CD4-positive, CD25-positive, alpha-beta regulatory T cell (primary cell): ENCODE measurements around the gene AGAP1. TPM values are rescaled to one million over a fixed set of nuclear protein-coding genes. Genes with fewer than 3 reads are reported as not detected.

Experiments
- ATAC-seq, 2 donors: fragments of 150-1000 bp; cut with Tn5 transposase; one replicate each; pipeline ENCODE4 v1.10.0; 2021; ENCODE audit warnings: low read depth in 2 of 2, moderate number of reproducible peaks in 2 of 2, moderate library complexity in 1 of 2
- DNase-seq, 3 donors: peaks; one replicate each; pipeline versions ENCODE4 v3.0.0 to v3.0.0-alpha.2; 2012 to 2022; ENCODE audit warnings: mixed read lengths in 1 of 3
- H3K27ac ChIP-seq: one replicate; pipeline ENCODE4 v1.7.0; 2013; ENCODE audit warnings: mild to moderate bottlenecking, low read length; ENCODE audit not compliant: insufficient read depth, poor library complexity, severe bottlenecking
- H3K27me3 ChIP-seq: one replicate; pipeline ENCODE4 v1.7.0; 2013; ENCODE audit warnings: low read length; ENCODE audit not compliant: control insufficient read depth, insufficient read depth
- H3K36me3 ChIP-seq: one replicate; pipeline ENCODE4 v1.7.0; 2013; ENCODE audit warnings: mild to moderate bottlenecking, low read length, moderate library complexity; ENCODE audit not compliant: control insufficient read depth, insufficient read depth
- H3K4me1 ChIP-seq: 2 replicates; pipeline ENCODE4 v1.7.0; 2013; ENCODE audit warnings: mild to moderate bottlenecking, low read length; ENCODE audit not compliant: insufficient read depth, control insufficient read depth, poor library complexity, severe bottlenecking
- H3K4me3 ChIP-seq: one replicate; pipeline ENCODE4 v1.7.0; 2013; ENCODE audit warnings: low read depth, mild to moderate bottlenecking, low read length, moderate library complexity
- H3K9me3 ChIP-seq, 2 experiments: 1 replicate in 1 of 2; 2 replicates in 1 of 2; pipeline ENCODE4 v1.7.0; 2013; ENCODE audit warnings: low read length in 2 of 2, mild to moderate bottlenecking in 1 of 2, moderate library complexity in 1 of 2; ENCODE audit not compliant: control insufficient read depth in 2 of 2
- H3K27ac Mint-ChIP-seq, 3 donors: one replicate each; pipeline ENCODE4 v1.8.0; 2020 to 2022; ENCODE audit warnings: mild to moderate bottlenecking in 3 of 3, mixed read lengths in 3 of 3, moderate library complexity in 2 of 3
- H3K27me3 Mint-ChIP-seq: one replicate; pipeline ENCODE4 v1.8.0; 2022; ENCODE audit warnings: mild to moderate bottlenecking, mixed read lengths
- H3K36me3 Mint-ChIP-seq: one replicate; pipeline ENCODE4 v1.8.0; 2020; ENCODE audit warnings: mixed read lengths
- H3K4me1 Mint-ChIP-seq, 4 donors: one replicate each; pipeline ENCODE4 v1.8.0; 2020 to 2022; ENCODE audit warnings: mixed read lengths in 4 of 4, mild to moderate bottlenecking in 1 of 4
- H3K4me3 Mint-ChIP-seq, 4 donors: one replicate each; pipeline ENCODE4 v1.8.0; 2020 to 2022; ENCODE audit warnings: mild to moderate bottlenecking in 4 of 4, mixed read lengths in 4 of 4, moderate library complexity in 3 of 4
- H3K9me3 Mint-ChIP-seq, 7 donors: one replicate each; pipeline ENCODE4 v1.8.0; 2020 to 2022; ENCODE audit warnings: mixed read lengths in 7 of 7, mild to moderate bottlenecking in 3 of 7, moderate library complexity in 2 of 7
- polyA plus RNA-seq, 4 donors: library from polyadenylated mRNA; unstranded; fragments of 300-500 nt; fragmentation: Illumina TruSeq; gene quantifications; one replicate each; pipeline ENCODE4 v1.2.3, GENCODE V29; 2021
- total RNA-seq: library from RNA; stranded (reverse); gene quantifications from one replicate; pipeline ENCODE4 v1.2.3, GENCODE V29; 2022

The AGAP1 gene
- total and polyA plus RNA-seq, 5 donors from 2014 or later = 0.99 TPM; not detected in 4

DNA sequence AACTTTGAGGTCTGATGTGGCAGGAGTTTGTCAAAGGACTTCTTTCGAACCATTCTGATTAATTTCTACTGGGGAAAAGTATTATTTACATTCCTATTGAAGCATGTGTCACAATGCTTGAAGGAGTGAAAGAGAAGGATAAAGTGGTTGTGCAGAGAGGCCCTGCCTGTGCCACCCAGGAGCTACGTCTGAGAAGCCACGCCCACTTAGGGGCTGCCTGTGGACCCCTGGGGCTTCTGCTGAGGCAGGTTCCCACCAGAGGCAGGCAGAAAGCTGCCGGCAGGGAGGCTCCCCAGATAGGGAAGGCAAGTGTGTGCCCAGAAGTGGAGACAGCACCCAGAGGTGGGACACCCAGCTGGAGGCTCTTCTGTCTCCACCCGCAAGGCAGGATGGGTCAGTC, 627.0 kb downstream of the AGAP1 start:
- no peak overlapping the region for H3K27ac ChIP-seq
- H3K9me3 ChIP-seq = no peaks in the 10 kb centered on the region
- ATAC-seq (no peak), DNase-seq (no peak)
- Mint-ChIP-seq H3K9me3 (peaks cover 0 to 2% (median 0%) of the 10 kb centered on the region in 7 donors), H3K36me3 (no peaks in the 10 kb centered on the region), H3K4me1 (no peaks in the 10 kb centered on the region), H3K27ac (no peak overlapping the region), H3K27me3 (no peaks in the 10 kb centered on the region), H3K4me3 (no peak overlapping the region)
- no peaks in the 10 kb centered on the region for H3K4me1 ChIP-seq
- no peak overlapping the region for H3K4me3 ChIP-seq
- H3K36me3 ChIP-seq = no peaks in the 10 kb centered on the region
- H3K27me3 ChIP-seq = no peaks in the 10 kb centered on the region

DNA sequence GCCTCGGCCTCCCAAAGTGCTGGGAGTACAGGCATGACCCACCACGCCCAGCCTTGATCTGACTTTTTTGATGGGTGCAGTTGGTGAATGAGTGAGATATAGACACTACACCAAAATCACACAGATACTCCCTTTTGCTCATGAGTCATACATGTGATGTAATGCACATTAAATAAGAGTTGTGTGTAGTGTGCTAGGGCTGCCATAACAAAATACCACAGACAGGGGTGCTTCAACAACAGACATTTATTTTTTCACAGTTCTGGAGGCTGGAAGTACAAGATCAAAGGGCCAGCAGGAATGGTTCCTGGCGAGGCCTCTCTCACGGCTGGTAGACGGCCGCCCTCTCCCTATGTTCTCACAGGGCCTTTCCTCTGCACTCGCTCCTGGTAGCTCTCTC, 627.7 kb downstream of the AGAP1 start:
- H3K4me3 ChIP-seq = no peak overlapping the region
- Mint-ChIP-seq H3K27ac (no peak overlapping the region), H3K27me3 (no peaks in the 10 kb centered on the region), H3K36me3 (no peaks in the 10 kb centered on the region), H3K9me3 (peaks cover 0 to 2% (median 0%) of the 10 kb centered on the region in 7 donors), H3K4me3 (no peak overlapping the region), H3K4me1 (no peaks in the 10 kb centered on the region)
- ATAC-seq (no peak), DNase-seq (no peak)
- no peaks in the 10 kb centered on the region for H3K9me3 ChIP-seq
- H3K27ac ChIP-seq = no peak overlapping the region
- H3K36me3 ChIP-seq = no peaks in the 10 kb centered on the region
- no peaks in the 10 kb centered on the region for H3K4me1 ChIP-seq
- no peaks in the 10 kb centered on the region for H3K27me3 ChIP-seq

DNA sequence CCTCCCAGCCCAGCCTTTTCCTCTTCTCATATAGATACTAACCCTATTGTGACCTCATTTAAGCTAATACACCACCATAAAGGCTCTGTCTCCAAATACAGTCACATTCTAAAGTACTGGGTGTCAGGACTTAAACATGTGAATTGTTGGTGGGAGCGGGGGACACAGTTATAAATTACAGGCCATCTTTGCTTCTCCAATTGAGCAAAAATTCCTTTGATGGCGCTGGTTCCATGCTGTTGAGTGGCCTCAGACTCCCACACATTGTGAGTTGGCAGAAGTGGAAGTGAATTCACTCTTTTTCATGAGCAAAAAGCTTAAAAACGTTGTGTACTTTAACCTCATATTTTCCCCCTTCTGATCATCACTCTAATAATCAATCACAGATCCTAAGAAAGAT, 628.4 kb downstream of the AGAP1 start:
- Mint-ChIP-seq H3K36me3 (no peaks in the 10 kb centered on the region), H3K27ac (no peak overlapping the region), H3K4me3 (no peak overlapping the region), H3K9me3 (peaks cover 0 to 2% (median 0%) of the 10 kb centered on the region in 7 donors), H3K4me1 (no peaks in the 10 kb centered on the region), H3K27me3 (no peaks in the 10 kb centered on the region)
- no peak overlapping the region for H3K27ac ChIP-seq
- ATAC-seq (no peak), DNase-seq (no peak)
- no peaks in the 10 kb centered on the region for H3K9me3 ChIP-seq
- no peaks in the 10 kb centered on the region for H3K4me1 ChIP-seq
- no peak overlapping the region for H3K4me3 ChIP-seq
- H3K36me3 ChIP-seq = no peaks in the 10 kb centered on the region
- no peaks in the 10 kb centered on the region for H3K27me3 ChIP-seq

DNA sequence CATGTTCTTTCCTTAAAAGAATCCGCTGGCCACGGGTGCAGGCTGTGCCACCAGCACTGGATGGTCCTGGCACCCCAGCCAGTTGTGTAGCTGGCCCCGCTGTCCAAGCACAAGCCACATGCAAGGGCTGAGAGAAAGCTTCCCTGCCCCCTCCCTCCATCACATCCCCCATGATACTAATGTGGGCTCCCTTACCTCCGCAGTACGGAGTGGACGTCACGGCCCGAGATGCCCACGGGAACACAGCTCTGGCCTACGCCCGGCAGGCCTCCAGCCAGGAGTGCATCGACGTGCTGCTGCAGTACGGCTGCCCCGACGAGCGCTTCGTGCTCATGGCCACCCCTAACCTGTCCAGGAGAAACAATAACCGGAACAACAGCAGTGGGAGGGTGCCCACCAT, 629.9 kb downstream of the AGAP1 start:
- no peaks in the 10 kb centered on the region for H3K36me3 ChIP-seq
- Mint-ChIP-seq H3K4me3 (no peak overlapping the region), H3K9me3 (peaks cover 0 to 2% (median 0%) of the 10 kb centered on the region in 7 donors), H3K36me3 (no peaks in the 10 kb centered on the region), H3K27me3 (no peaks in the 10 kb centered on the region), H3K27ac (no peak overlapping the region), H3K4me1 (no peaks in the 10 kb centered on the region)
- no peak overlapping the region for H3K27ac ChIP-seq
- H3K9me3 ChIP-seq = no peaks in the 10 kb centered on the region
- DNase-seq (no peak), ATAC-seq (no peak)
- H3K4me3 ChIP-seq = no peak overlapping the region
- H3K4me1 ChIP-seq = no peaks in the 10 kb centered on the region
- no peaks in the 10 kb centered on the region for H3K27me3 ChIP-seq

DNA sequence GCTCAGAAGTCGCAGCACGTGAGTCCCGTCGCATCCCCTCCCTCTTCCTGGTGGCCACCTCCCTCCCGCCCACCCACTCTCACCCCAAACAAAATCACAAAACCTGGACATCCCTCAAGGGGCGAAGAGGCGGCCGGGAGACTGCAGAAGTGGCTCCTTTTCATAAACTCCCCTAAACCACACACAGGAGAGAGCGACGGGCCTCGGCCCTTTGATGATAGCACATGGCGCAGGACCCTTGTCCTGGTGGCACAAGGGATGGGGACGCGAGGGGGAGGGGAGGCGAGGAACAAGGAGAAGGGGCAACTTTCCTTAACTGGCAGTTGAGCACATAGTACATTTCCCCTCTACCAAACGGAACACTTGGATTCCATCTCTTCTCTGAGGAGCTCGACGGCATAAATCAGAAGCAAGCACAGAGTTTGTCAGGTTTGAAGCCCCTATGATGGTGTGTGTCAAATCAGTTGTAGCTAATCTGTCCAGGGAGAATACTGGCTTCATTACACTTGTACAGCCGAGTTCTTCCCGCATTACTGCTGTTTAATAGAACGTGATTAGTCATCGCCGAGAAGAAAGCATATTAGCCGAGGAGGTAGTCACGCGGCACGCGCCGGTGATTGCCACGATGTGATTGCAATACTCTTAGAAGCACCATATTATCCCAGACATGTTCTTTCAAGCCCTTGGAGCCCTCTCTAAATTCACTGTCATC, 630.5 kb downstream of the AGAP1 start:
- no peaks in the 10 kb centered on the region for H3K27me3 ChIP-seq
- H3K4me3 ChIP-seq = no peak overlapping the region
- no peaks in the 10 kb centered on the region for H3K36me3 ChIP-seq
- no peaks in the 10 kb centered on the region for H3K9me3 ChIP-seq
- H3K4me1 Mint-ChIP-seq = no peaks in the 10 kb centered on the region
- no peaks in the 10 kb centered on the region for H3K4me1 ChIP-seq
- no peak for ATAC-seq
- DNase-seq = no peak
- no peak overlapping the region for H3K27ac ChIP-seq
- no peak overlapping the region for H3K4me3 Mint-ChIP-seq
- H3K27me3 Mint-ChIP-seq = no peaks in the 10 kb centered on the region
- no peaks in the 10 kb centered on the region for H3K36me3 Mint-ChIP-seq
- H3K9me3 Mint-ChIP-seq = no peaks in the 10 kb centered on the region
- no peak overlapping the region for H3K27ac Mint-ChIP-seq

DNA sequence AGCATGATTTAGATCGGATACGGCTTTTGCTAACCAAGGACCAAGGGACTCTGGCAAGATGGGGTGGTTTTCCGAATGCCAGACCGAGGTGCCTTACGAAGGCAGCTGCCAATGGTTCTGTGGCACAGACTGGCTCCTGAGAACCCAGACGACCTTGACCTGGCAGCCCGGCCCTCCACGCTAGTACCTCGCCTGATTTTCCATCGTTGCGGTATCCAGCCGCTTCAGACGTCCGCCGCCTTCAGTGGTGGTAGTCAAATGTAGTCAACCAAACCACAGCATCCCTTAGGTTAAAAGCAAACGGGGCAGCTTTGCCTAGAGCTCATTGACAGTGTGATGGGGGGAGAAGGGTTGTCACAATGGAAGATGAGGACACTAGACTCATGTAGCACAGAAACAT, 631.7 kb downstream of the AGAP1 start:
- no peak overlapping the region for H3K4me3 ChIP-seq
- no peaks in the 10 kb centered on the region for H3K9me3 ChIP-seq
- DNase-seq (no peak), ATAC-seq (no peak)
- H3K27me3 ChIP-seq = no peaks in the 10 kb centered on the region
- H3K36me3 Mint-ChIP-seq = no peaks in the 10 kb centered on the region
- H3K27ac Mint-ChIP-seq = no peak overlapping the region
- no peak overlapping the region for H3K4me3 Mint-ChIP-seq
- H3K9me3 Mint-ChIP-seq = no peaks in the 10 kb centered on the region
- no peaks in the 10 kb centered on the region for H3K27me3 Mint-ChIP-seq
- H3K36me3 ChIP-seq = no peaks in the 10 kb centered on the region
- H3K4me1 ChIP-seq = no peaks in the 10 kb centered on the region
- H3K27ac ChIP-seq = no peak overlapping the region
- no peaks in the 10 kb centered on the region for H3K4me1 Mint-ChIP-seq

DNA sequence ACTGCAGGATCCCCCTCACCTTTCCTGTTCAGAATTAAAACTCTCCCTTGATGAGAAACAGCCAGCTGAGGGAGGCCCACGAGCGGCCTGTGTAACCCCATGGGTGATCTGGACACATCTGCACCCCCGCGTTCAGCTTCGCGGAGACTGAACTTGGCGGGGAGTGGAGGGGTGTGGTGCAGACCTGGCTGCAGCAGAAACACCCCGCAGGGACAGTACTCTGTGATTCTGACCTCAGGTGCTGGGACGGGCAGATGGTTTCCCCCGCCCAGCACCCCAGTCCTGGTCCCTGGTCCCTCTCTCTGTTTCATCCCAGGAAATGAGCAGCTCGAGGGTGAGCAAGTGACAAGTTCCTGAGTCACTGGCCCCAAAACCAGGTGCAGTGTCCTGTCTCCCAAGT, 633.2 kb downstream of the AGAP1 start:
- H3K4me1 ChIP-seq = no peaks in the 10 kb centered on the region
- Mint-ChIP-seq H3K4me1 (no peaks in the 10 kb centered on the region), H3K27ac (no peak overlapping the region), H3K36me3 (no peaks in the 10 kb centered on the region), H3K27me3 (no peaks in the 10 kb centered on the region), H3K9me3 (no peaks in the 10 kb centered on the region), H3K4me3 (no peak overlapping the region)
- H3K4me3 ChIP-seq = no peak overlapping the region
- H3K36me3 ChIP-seq = no peaks in the 10 kb centered on the region
- no peak overlapping the region for H3K27ac ChIP-seq
- no peaks in the 10 kb centered on the region for H3K27me3 ChIP-seq
- no peak for ATAC-seq
- no peaks in the 10 kb centered on the region for H3K9me3 ChIP-seq
- DNase-seq = no peak

DNA sequence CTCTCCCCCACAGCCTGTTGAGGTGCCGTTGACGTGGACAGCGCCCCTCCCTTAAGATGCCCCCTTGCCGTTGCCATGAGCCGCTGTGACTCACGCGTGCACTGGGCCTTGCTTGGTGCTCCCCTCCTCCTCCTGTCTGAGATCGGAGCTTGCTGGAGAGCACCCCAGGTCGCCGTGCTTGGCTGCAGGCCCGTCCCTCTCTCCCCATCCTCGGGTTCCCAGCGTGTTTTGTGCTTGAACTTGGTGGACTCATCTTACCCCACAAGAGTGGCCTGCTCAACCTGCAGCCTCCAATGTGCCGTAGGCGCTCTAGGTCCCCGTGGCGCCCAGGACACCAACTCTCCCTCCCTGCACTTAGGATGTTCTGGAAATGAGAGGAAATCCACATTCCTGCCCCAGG, 634.5 kb downstream of the AGAP1 start:
- H3K9me3 Mint-ChIP-seq = no peaks in the 10 kb centered on the region
- Histone ChIP-seq H3K4me3 (no peak overlapping the region), H3K27ac (no peak overlapping the region), H3K4me1 (no peaks in the 10 kb centered on the region), H3K27me3 (no peaks in the 10 kb centered on the region), H3K36me3 (no peaks in the 10 kb centered on the region), H3K9me3 (no peaks in the 10 kb centered on the region)
- no peak overlapping the region for H3K27ac Mint-ChIP-seq
- no peak overlapping the region for H3K4me3 Mint-ChIP-seq
- no peaks in the 10 kb centered on the region for H3K27me3 Mint-ChIP-seq
- ATAC-seq = no peak
- no peaks in the 10 kb centered on the region for H3K36me3 Mint-ChIP-seq
- no peaks in the 10 kb centered on the region for H3K4me1 Mint-ChIP-seq
- no peak for DNase-seq
